DMS79 (cell line): ENCODE measurements around the gene SSBP2.

Source experiments
- DNase-seq: peaks from one replicate; lab custom pipeline; 2025; lab: John Stamatoyannopoulos, UW

The SSBP2 gene

GRCh38 chr5:81766611-81767010, 15.7 kb upstream of the SSBP2 start:
- no peak for DNase-seq

DNA sequence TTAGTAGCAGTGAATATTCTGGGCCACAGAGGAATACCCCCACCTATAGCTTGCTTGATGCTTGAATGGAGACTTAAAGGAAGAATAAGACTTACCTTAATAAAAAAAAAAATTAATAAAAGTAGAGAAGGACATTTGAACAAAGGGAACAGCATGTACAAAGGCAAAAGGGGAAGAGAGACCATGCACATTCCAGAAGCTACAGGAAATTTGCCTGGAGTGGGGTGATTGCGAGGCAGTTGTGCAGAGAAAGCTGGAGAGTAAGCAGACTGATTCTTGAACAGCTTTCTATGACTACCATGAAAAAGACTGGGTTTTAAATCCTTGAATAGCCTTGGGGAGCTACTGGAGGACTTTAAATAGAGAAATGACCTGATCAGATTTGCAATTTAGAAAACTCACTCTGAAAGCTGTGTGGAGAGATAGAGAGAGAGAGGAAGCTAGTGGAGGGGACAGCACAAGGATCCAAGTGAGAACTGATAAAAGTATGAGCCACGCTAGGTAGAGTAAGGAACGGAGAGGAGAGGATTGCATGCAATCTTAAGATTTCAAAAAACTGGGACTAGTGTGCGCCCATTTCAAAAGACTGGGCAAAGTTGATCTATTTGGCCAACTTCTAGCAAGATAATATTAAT, 12.5 kb upstream of the SSBP2 start:
- DNase-seq = no peak

DNA sequence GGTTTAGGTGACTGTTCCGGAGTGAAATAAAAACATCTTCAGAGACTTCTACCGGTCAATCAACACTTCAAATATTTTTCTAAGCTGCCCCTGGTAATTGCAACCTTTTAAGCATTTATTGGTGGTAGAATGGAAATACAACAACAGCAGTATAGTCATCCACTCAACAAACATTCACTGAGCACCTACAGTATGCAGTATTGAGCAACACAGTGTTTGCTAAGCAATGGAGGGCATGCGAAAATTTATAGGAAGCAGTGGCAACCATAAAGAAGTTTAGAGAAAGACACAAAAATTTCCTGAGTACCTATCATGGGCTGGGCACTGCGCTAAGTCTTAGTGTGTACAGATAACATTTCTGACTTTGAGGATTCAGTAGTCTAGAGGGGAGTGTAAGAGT, 12.0 kb upstream of the SSBP2 start:
- DNase-seq = no peak

GRCh38 chr5:81762401-81762800, 11.5 kb upstream of the SSBP2 start:
- DNase-seq = no peak

- DNase-seq = no peak
Measured at GRCh38 chr5:81761970-81762369, 11.1 kb upstream of the SSBP2 start.

GRCh38 chr5:81761270-81761669, 10.4 kb upstream of the SSBP2 start:
- DNase-seq = no peak

DNA sequence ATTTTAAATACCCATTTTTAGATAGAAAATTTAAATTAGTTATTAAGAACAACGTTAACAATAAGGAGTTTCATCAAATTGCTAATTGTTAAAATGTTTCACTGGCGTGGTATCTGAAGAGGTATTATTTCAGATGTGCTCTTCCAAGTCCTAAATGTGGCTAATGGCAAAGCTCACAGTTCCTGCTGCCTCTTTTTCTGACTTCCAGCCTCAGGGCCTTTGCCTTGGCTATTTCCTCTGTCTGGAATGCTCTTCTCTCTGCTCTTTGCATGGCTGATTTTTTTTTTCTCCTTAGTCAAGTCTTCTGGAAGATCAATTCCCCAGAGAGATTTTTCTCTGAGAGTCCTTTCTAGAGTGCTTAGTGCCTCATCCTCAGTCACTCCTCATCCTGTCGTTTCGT, 9.6 kb upstream of the SSBP2 start:
- DNase-seq = no peak

DNA sequence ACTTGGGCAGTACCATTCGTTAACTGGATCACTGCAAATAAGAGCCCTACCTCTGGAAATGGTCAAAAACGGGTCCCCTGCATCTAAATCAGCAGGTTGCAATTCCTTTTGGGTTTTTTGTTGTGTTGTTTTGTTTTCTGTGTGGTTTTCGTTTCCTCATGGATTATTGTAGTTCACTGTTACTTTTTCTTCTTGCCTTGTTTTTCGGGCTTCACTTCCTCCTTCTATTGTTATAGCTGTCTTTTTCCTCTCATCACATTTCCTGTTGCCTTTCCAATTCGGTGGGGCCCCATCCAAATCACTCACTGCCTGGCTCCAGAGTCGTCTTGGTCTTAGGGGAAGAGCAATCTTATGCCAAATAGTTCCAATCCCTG, 8.7 kb upstream of the SSBP2 start:
- DNase-seq = no peak

DNA sequence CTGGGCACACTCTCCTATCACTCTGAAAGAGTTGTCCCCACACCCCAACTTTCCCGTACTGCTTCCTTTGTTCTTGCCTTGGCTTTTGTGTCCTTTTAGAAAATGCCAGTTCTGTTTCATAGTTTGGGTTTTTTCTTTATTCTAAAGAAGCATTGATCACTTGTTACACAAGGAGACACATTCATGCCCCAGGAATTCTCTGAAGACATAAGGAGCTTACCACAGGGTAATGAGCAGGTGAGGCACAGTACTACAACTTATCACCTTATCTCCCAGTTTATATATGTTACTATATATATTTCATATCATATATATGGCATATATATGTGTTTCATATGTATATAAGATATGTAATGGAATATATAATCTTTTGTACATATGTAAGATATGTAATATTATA, 6.5 kb upstream of the SSBP2 start:
- no peak for DNase-seq

GRCh38 chr5:81756016-81756415, 5.1 kb upstream of the SSBP2 start:
- DNase-seq = no peak

GRCh38 chr5:81755320-81755719, 4.4 kb upstream of the SSBP2 start:
- no peak for DNase-seq

- no peak for DNase-seq
Measured at GRCh38 chr5:81754621-81755020, 3.7 kb upstream of the SSBP2 start.

DNA sequence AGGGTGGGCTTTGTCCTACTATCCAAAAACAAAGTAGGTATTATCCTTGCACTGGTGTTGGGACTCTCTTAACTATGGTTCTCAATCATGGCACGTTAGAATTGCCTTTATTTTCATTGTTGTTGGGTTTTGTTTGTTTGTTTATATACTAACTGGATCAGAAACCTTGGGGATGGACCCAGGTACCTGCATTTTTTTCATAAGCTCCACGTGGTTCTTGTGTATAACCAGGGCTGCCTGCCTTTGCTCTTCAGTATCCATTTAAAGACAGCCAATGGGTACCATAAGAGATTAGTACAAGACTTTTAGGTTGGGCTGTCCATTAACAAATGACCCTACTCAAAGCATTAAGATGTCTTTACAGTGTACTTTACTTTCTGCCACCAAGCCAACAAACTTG, 2.5 kb upstream of the SSBP2 start:
- no peak for DNase-seq

DNA sequence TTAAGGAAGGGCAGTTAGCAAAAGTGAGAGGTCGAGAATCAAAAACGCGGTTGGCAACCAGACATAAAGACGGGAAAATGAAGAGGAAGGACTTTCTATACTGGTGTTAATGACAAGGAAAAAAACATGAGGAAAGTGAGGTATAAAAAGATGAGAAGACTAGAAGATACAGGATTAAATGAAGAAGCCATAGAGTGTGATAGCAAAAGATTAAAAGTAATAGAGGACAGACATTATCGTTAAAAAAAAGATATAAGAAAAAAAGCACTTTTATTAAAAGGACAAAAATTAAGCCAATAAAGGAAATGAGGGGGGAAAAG, 1.7 kb upstream of the SSBP2 start:
- DNase-seq = no peak

DNA sequence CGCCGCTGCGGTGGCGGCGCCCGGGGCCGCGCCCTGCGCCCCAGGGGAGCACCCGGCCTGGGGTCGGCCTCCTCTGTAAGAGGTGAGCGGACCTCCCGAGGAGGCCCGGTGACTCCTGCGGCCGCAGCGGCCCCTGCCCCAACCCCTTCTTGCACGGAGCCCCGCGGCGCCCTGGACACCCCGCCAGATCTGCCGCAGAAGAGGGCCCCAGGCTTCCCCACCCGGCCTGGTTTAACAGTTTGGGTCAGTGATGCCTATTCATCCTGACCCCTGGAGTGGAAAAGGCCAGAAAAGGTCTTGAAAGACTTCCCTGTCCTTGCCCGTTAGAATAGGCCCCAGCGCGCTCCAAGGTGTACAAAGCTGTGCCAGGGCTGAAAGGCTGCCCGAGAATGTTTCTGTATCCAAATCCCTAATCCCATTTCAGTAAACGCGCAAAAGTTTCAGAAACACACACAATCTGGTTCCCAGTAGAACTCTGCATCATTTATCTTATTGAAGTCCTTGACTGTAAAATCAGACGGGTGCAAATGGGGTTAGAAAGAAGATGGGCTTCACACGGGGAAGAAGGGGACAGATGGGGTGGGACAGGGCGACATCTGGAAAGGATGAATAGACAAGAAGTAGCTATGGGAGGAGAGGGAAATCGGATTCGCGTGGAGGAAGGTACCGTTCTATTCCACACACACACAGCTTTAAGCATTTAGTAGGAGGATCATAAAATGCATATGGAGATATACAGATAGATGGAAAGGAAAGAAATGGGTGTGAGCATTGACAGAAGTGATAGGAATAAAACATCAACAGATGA, 1.1 kb upstream of the SSBP2 start:
- no peak for DNase-seq

GRCh38 chr5:81750308-81751008, 439 bp downstream of the SSBP2 start:
- DNase-seq = no peak

GRCh38 chr5:81749561-81750307, 1.2 kb downstream of the SSBP2 start:
- no peak for DNase-seq

DNA sequence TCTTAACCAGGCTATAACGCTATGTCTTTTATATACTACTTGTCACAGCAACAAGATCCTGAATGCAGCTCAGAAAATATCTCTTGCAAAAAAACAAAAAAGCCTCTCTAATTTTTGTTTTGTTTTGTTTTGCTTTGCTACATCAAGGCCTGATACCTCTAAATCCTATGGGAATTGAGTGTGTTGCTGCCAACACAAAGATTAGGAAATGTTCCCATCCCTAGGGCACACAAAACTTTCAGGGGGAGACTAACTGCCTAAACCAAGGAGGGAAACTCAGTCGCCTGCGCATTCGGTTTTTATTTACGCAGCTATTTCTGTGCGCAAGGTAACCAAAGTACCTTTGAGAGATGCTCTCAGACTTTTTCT, 1.7 kb downstream of the SSBP2 start:
- DNase-seq = no peak

DNA sequence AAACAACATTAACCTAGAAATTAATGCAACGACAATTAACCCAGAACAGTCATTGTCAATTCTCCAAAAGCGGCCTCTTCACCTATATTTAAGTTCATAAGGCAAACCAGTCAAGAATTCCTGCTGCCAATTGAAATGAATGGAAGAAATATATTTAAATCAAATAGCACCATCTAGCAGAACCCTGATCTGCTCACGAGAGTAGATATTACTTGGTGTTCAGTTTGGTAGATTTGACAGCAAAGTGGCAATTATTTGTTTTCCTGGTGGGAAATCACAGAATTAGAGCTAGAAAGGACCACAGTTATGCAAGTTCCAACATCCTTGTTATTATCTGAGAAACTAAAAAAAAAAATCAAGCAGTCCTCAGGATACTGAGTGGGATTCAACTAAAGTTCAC, 2.3 kb downstream of the SSBP2 start:
- DNase-seq = no peak

GRCh38 chr5:81747030-81747429, 3.9 kb downstream of the SSBP2 start:
- DNase-seq = no peak

GRCh38 chr5:81740758-81741157, 10.1 kb downstream of the SSBP2 start:
- no peak for DNase-seq

GRCh38 chr5:81739291-81739690, 11.6 kb downstream of the SSBP2 start:
- no peak for DNase-seq

DNA sequence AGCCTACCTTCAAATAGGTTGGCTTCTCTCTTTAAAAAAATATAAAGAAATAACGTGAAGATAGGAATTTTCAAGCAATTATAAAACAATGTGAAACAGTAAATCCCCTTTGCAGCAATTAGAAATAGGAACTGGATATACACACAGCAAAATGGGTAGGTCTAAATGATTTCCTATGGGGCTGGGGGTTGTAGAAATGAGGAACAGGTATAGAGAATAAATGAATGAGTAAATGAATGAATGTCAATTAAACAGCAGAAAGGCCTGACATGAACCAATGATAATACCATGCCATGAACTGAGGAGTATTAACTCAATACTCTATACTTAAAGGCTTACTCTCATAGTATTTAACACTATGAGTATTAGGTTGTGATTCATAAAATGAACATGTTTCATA, 21.6 kb downstream of the SSBP2 start:
- no peak for DNase-seq
